ENCODE data around the gene MMP23B.

DNA sequence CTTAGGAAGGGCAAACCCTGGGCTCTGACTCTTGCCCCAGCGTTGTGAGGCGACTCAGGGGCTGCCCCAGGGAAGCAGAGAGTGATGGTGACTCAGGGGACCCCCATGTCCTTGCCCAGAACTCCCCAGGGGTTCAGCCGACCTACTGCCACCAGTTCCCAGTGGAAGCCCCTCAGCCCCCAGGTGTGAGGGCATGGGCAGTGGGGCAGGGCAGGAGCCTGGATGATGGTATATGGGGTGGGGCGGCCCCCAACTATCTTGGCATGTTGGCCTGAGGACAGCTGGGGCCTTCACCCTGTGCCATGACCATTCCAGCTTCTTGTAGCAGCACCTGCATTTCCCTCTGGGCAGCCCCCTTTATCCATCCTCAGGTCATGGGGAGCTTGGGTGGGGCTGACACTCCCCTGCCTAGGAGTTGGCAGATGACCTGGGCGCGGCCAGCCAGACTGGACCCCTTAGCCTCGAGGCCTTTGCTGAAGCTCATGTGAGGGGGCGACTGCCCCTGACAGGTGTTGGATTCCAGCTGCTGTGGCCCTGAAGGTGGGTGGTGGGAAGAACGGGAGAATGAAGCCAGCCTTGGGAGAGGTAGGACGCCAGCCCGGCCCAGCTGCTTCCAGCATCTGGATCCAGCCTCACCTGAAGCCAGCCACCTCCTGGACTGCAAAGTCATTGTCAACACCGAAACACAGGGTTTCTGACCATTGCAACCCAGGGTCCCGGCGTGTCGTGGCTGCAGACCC is 30.2 kb upstream of the MMP23B start:
- TF ChIP-seq POLR2A (IDR thresholded peaks at IDR 0.05; ENCODE audit: low read depth, low read length) (no peak), TAF1 (IDR thresholded peaks at IDR 0.05; ENCODE audit: borderline replicate concordance, low read depth, low read length) (no peak)
